Naive thymus-derived CD8-positive, alpha-beta T cell (primary cell): Measurements from ENCODE around the gene MYRIP. TPM values are rescaled to one million over a fixed set of nuclear protein-coding genes. Genes with fewer than 3 reads are reported as not detected.

ENCODE experiments used
- ATAC-seq, 2 donors: fragments of 150-1000 bp; cut with Tn5 transposase in 1 of 2; sonication (Bioruptor Pico), chemical (Tn5 transposase) in 1 of 2; 1 replicate in 1 of 2; 2 replicates in 1 of 2; pipeline ENCODE4 v1.10.0; 2021; ENCODE audit warnings: mild to moderate bottlenecking in 2 of 2, moderate library complexity in 2 of 2
- POLR2A ChIA-PET: fragments of 350-600 bp; sonication (Branson Sonifier 250); formaldehyde crosslinking; loops from one replicate; lab custom pipeline; 2021; ENCODE audit warnings: antibody characterized with exemption; lab: Charles Lee
- DNase-seq, 10 donors: peaks; one replicate each; pipeline versions ENCODE4 v3.0.0 to v3.0.0-alpha.2; 2020 to 2022
- H3K27ac Mint-ChIP-seq, 10 donors: one replicate each; pipeline ENCODE4 v1.8.0; 2020 to 2022; ENCODE audit warnings: mild to moderate bottlenecking in 10 of 10, mixed read lengths in 10 of 10, moderate library complexity in 4 of 10, inconsistent platforms in 1 of 10
- H3K27me3 Mint-ChIP-seq, 5 donors: one replicate each; pipeline ENCODE4 v1.8.0; 2021 to 2022; ENCODE audit warnings: mixed read lengths in 5 of 5
- H3K36me3 Mint-ChIP-seq, 3 donors: one replicate each; pipeline ENCODE4 v1.8.0; 2020 to 2022; ENCODE audit warnings: mixed read lengths in 3 of 3, mild to moderate bottlenecking in 2 of 3, inconsistent platforms in 1 of 3
- H3K4me1 Mint-ChIP-seq, 4 donors: one replicate each; pipeline ENCODE4 v1.8.0; 2021 to 2022; ENCODE audit warnings: mixed read lengths in 4 of 4
- H3K4me3 Mint-ChIP-seq, 10 donors: one replicate each; pipeline ENCODE4 v1.8.0; 2020 to 2022; ENCODE audit warnings: mild to moderate bottlenecking in 10 of 10, mixed read lengths in 10 of 10, moderate library complexity in 6 of 10, inconsistent platforms in 1 of 10
- H3K9me3 Mint-ChIP-seq, 9 donors: one replicate each; pipeline ENCODE4 v1.8.0; 2020 to 2022; ENCODE audit warnings: mixed read lengths in 9 of 9, mild to moderate bottlenecking in 3 of 9, inconsistent platforms in 1 of 9, moderate library complexity in 1 of 9
- polyA plus RNA-seq, 3 donors: library from polyadenylated mRNA; unstranded; fragments of 300-500 nt; fragmentation: Illumina TruSeq; gene quantifications; one replicate each; pipeline ENCODE4 v1.2.3, GENCODE V29; 2021
- total RNA-seq, 8 experiments: library from RNA in 2 of 8; stranded (reverse) in 2 of 8; gene quantifications; one replicate each; pipeline ENCODE4 v1.2.3 and lab custom pipeline; 2021 to 2026

The MYRIP gene
- total and polyA plus RNA-seq, 5 experiments from 2014 or later: 0.08 TPM; not detected in 4

GRCh38 chr3:40201770-40202169 is 392.4 kb downstream of the MYRIP start:
- Mint-ChIP-seq H3K27me3 (peaks cover 0 to 3% (median 0%) of the 10 kb centered on the region in 5 donors), H3K4me1 (peaks cover 0 to 6% (median 3%) of the 10 kb centered on the region in 4 donors), H3K4me3 (no peak overlapping the region), H3K9me3 (no peaks in the 10 kb centered on the region), H3K36me3 (no peaks in the 10 kb centered on the region), H3K27ac (no peak overlapping the region)
- DNase-seq (no peak), ATAC-seq (no peak)
- POLR2A ChIA-PET: no interaction called here

- no peaks in the 10 kb centered on the region for H3K4me1 Mint-ChIP-seq
- no peak for ATAC-seq
- POLR2A ChIA-PET: no interaction called here
- H3K27me3 Mint-ChIP-seq: no peaks in the 10 kb centered on the region
- H3K36me3 Mint-ChIP-seq: peaks cover 0 to 3% (median 0%) of the 10 kb centered on the region in 3 donors
- H3K4me3 Mint-ChIP-seq: no peak overlapping the region
- H3K9me3 Mint-ChIP-seq: no peaks in the 10 kb centered on the region
- no peak overlapping the region for H3K27ac Mint-ChIP-seq
- DNase-seq: no peak
These were observed 397.1 kb downstream of the MYRIP start for GRCh38 chr3:40206522-40206921.

- DNase-seq (no peak), ATAC-seq (no peak)
- Mint-ChIP-seq H3K27ac (no peak overlapping the region), H3K9me3 (no peaks in the 10 kb centered on the region), H3K27me3 (no peaks in the 10 kb centered on the region), H3K4me3 (no peak overlapping the region), H3K36me3 (peaks cover 0 to 3% (median 0%) of the 10 kb centered on the region in 3 donors), H3K4me1 (no peaks in the 10 kb centered on the region)
- POLR2A ChIA-PET: no interaction called here
These were observed 398.4 kb downstream of the MYRIP start for GRCh38 chr3:40207796-40208195.

GRCh38 chr3:40208251-40208650 is 398.8 kb downstream of the MYRIP start:
- Mint-ChIP-seq H3K4me3 (no peak overlapping the region), H3K27me3 (no peaks in the 10 kb centered on the region), H3K27ac (no peak overlapping the region), H3K9me3 (no peaks in the 10 kb centered on the region), H3K4me1 (no peaks in the 10 kb centered on the region), H3K36me3 (peaks cover 0 to 3% (median 0%) of the 10 kb centered on the region in 3 donors)
- POLR2A ChIA-PET: no interaction called here
- no peak for DNase-seq
- ATAC-seq: no peak

GRCh38 chr3:40211579-40211978 is 402.2 kb downstream of the MYRIP start:
- DNase-seq: no peak
- Mint-ChIP-seq H3K27ac (no peak overlapping the region), H3K4me1 (no peaks in the 10 kb centered on the region), H3K27me3 (no peaks in the 10 kb centered on the region), H3K9me3 (no peaks in the 10 kb centered on the region), H3K36me3 (peaks cover 0 to 4% (median 0%) of the 10 kb centered on the region in 3 donors), H3K4me3 (no peak overlapping the region)
- POLR2A ChIA-PET: no interaction called here
- ATAC-seq: no peak

GRCh38 chr3:40213556-40213955 is 404.1 kb downstream of the MYRIP start:
- ATAC-seq (no peak), DNase-seq (no peak)
- Mint-ChIP-seq H3K36me3 (peaks cover 0 to 4% (median 0%) of the 10 kb centered on the region in 3 donors), H3K4me3 (no peak overlapping the region), H3K27ac (no peak overlapping the region), H3K9me3 (no peaks in the 10 kb centered on the region), H3K27me3 (no peaks in the 10 kb centered on the region), H3K4me1 (no peaks in the 10 kb centered on the region)
- POLR2A ChIA-PET: no interaction called here

GRCh38 chr3:40215015-40215414 is 405.6 kb downstream of the MYRIP start:
- H3K27ac Mint-ChIP-seq: no peak overlapping the region
- H3K36me3 Mint-ChIP-seq: peaks cover 0 to 1% (median 0%) of the 10 kb centered on the region in 3 donors
- ATAC-seq (no peak), DNase-seq (no peak)
- H3K27me3 Mint-ChIP-seq: no peaks in the 10 kb centered on the region
- H3K9me3 Mint-ChIP-seq: peaks cover 0 to 4% (median 0%) of the 10 kb centered on the region in 9 donors
- H3K4me3 Mint-ChIP-seq: no peak overlapping the region
- no peaks in the 10 kb centered on the region for H3K4me1 Mint-ChIP-seq
- POLR2A ChIA-PET: no interaction called here

GRCh38 chr3:40216471-40216870 is 407.1 kb downstream of the MYRIP start:
- ATAC-seq: no peak
- H3K9me3 Mint-ChIP-seq: peaks cover 0 to 16% (median 0%) of the 10 kb centered on the region in 9 donors
- H3K4me1 Mint-ChIP-seq: no peaks in the 10 kb centered on the region
- no peak overlapping the region for H3K4me3 Mint-ChIP-seq
- H3K36me3 Mint-ChIP-seq: peaks cover 0 to 4% (median 0%) of the 10 kb centered on the region in 3 donors
- H3K27ac Mint-ChIP-seq: no peak overlapping the region
- POLR2A ChIA-PET: no interaction called here
- DNase-seq: no peak
- no peaks in the 10 kb centered on the region for H3K27me3 Mint-ChIP-seq

GRCh38 chr3:40223856-40224255 is 414.4 kb downstream of the MYRIP start:
- Mint-ChIP-seq H3K36me3 (peaks cover 5 to 15% (median 10%) of the 10 kb centered on the region in 3 donors), H3K9me3 (peaks cover 0 to 14% (median 0%) of the 10 kb centered on the region in 9 donors)
- POLR2A ChIA-PET: no interaction called here

GRCh38 chr3:40224796-40225515 is 415.5 kb downstream of the MYRIP start:
- Mint-ChIP-seq H3K27ac (no peak overlapping the region), H3K9me3 (peaks cover 0 to 12% (median 0%) of the 10 kb centered on the region in 9 donors), H3K4me3 (no peak overlapping the region), H3K27me3 (peaks cover 0 to 1% (median 0%) of the 10 kb centered on the region in 5 donors), H3K4me1 (peaks cover 0 to 1% (median 0%) of the 10 kb centered on the region in 4 donors), H3K36me3 (peaks cover 5 to 15% (median 10%) of the 10 kb centered on the region in 3 donors)
- DNase-seq (no peak), ATAC-seq (no peak)
- POLR2A ChIA-PET: no interaction called here

More at GRCh38 chr3:40223856-40224255, 414.4 kb downstream of the MYRIP start:
- H3K27me3 Mint-ChIP-seq: peaks cover 0 to 1% (median 0%) of the 10 kb centered on the region in 5 donors
- no peak overlapping the region for H3K27ac Mint-ChIP-seq
- no peaks in the 10 kb centered on the region for H3K4me1 Mint-ChIP-seq
- ATAC-seq (no peak), DNase-seq (no peak)
- no peak overlapping the region for H3K4me3 Mint-ChIP-seq

GRCh38 chr3:40226636-40227035 is 417.2 kb downstream of the MYRIP start:
- no peak overlapping the region for H3K4me3 Mint-ChIP-seq
- no peak for DNase-seq
- peaks cover 5 to 14% (median 10%) of the 10 kb centered on the region in 3 donors for H3K36me3 Mint-ChIP-seq
- H3K27ac Mint-ChIP-seq: no peak overlapping the region
- ATAC-seq: no peak
- H3K27me3 Mint-ChIP-seq: peaks cover 0 to 1% (median 0%) of the 10 kb centered on the region in 5 donors
- peaks cover 0 to 1% (median 0%) of the 10 kb centered on the region in 9 donors for H3K9me3 Mint-ChIP-seq
- POLR2A ChIA-PET: no interaction called here
- peaks cover 0 to 1% (median 0%) of the 10 kb centered on the region in 4 donors for H3K4me1 Mint-ChIP-seq

- no peak overlapping the region for H3K27ac Mint-ChIP-seq
- H3K4me3 Mint-ChIP-seq: no peak overlapping the region
- H3K4me1 Mint-ChIP-seq: peaks cover 0 to 1% (median 0%) of the 10 kb centered on the region in 4 donors
- ATAC-seq: no peak
- POLR2A ChIA-PET: no interaction called here
- no peak for DNase-seq
- peaks cover under 1 to 22% (median 9%) of the 10 kb centered on the region in 3 donors for H3K36me3 Mint-ChIP-seq
- H3K9me3 Mint-ChIP-seq: no peaks in the 10 kb centered on the region
- H3K27me3 Mint-ChIP-seq: peaks cover 0 to 1% (median 0%) of the 10 kb centered on the region in 5 donors
These were observed 419.5 kb downstream of the MYRIP start for GRCh38 chr3:40228792-40229350.

- Mint-ChIP-seq H3K27ac (no peak overlapping the region), H3K9me3 (no peaks in the 10 kb centered on the region), H3K36me3 (peaks cover 0 to 27% (median 14%) of the 10 kb centered on the region in 3 donors), H3K27me3 (peaks cover 0 to 1% (median 0%) of the 10 kb centered on the region in 5 donors), H3K4me3 (no peak overlapping the region), H3K4me1 (peaks cover 0 to 1% (median 0%) of the 10 kb centered on the region in 4 donors)
- no peak for ATAC-seq
- no peak for DNase-seq
- POLR2A ChIA-PET: no interaction called here
These were observed 420.0 kb downstream of the MYRIP start for GRCh38 chr3:40229386-40229785.
